Stimulated activated memory B cell treated with anti-CD40 and anti-IgM and Interleukin-4, amounts not matched to agents 10 μg/mL and 1 μg/mL and 100 μg/mL, for 72 hours (primary cell): ENCODE data around the gene PZP.
"Not testable (repeated sequence)": the region's sequence is repeated elsewhere in the genome, so short reads cannot be mapped to it uniquely, and the experiment has no call there.

Experiments used
- ATAC-seq: fragments of 150-1000 bp; cut with Tn5 transposase; 2 replicates; pipeline ENCODE4 v1.10.0; 2021
- H3K27ac Mint-ChIP-seq: one replicate; pipeline ENCODE4 v1.8.0; 2022; ENCODE audit warnings: mild to moderate bottlenecking, mixed read lengths
- H3K27me3 Mint-ChIP-seq: one replicate; pipeline ENCODE4 v1.8.0; 2022; ENCODE audit warnings: mixed read lengths
- H3K36me3 Mint-ChIP-seq: one replicate; pipeline ENCODE4 v1.8.0; 2022; ENCODE audit warnings: mixed read lengths
- H3K4me1 Mint-ChIP-seq: one replicate; pipeline ENCODE4 v1.8.0; 2022; ENCODE audit warnings: mixed read lengths
- H3K4me3 Mint-ChIP-seq: one replicate; pipeline ENCODE4 v1.8.0; 2022; ENCODE audit warnings: mild to moderate bottlenecking, moderate library complexity, mixed read lengths
- H3K9me3 Mint-ChIP-seq: one replicate; pipeline ENCODE4 v1.8.0; 2022; ENCODE audit warnings: mixed read lengths

PZP gene

GRCh38 chr12:9223830-9224229, 15.6 kb upstream of the PZP start:
- no peak overlapping the region for H3K27ac Mint-ChIP-seq
- ATAC-seq: no peak
- peaks cover 45% of the 10 kb centered on the region for H3K27me3 Mint-ChIP-seq
- no peak overlapping the region for H3K4me3 Mint-ChIP-seq
- no peaks in the 10 kb centered on the region for H3K36me3 Mint-ChIP-seq
- H3K9me3 Mint-ChIP-seq: no peaks in the 10 kb centered on the region
- H3K4me1 Mint-ChIP-seq: no peaks in the 10 kb centered on the region

- H3K4me1 Mint-ChIP-seq: no peaks in the 10 kb centered on the region
- H3K4me3 Mint-ChIP-seq: no peak overlapping the region
- no peaks in the 10 kb centered on the region for H3K9me3 Mint-ChIP-seq
- ATAC-seq: no peak
- H3K27ac Mint-ChIP-seq: no peak overlapping the region
- peaks cover 32% of the 10 kb centered on the region for H3K27me3 Mint-ChIP-seq
- no peaks in the 10 kb centered on the region for H3K36me3 Mint-ChIP-seq
Measured at GRCh38 chr12:9221483-9221882, 13.3 kb upstream of the PZP start.

- H3K9me3 Mint-ChIP-seq, H3K4me1 Mint-ChIP-seq, H3K27ac Mint-ChIP-seq, H3K36me3 Mint-ChIP-seq, ATAC-seq, H3K4me3 Mint-ChIP-seq: not testable (repeated sequence)
- H3K27me3 Mint-ChIP-seq: peaks cover 32% of the 10 kb centered on the region
Measured at GRCh38 chr12:9221011-9221410, 12.8 kb upstream of the PZP start.

GRCh38 chr12:9214534-9214933, 6.3 kb upstream of the PZP start:
- H3K9me3 Mint-ChIP-seq: peaks cover 4% of the 10 kb centered on the region
- H3K36me3 Mint-ChIP-seq: no peaks in the 10 kb centered on the region
- no peak for ATAC-seq
- peaks cover 34% of the 10 kb centered on the region for H3K27me3 Mint-ChIP-seq
- H3K4me1 Mint-ChIP-seq: no peaks in the 10 kb centered on the region
- H3K27ac Mint-ChIP-seq: no peak overlapping the region
- no peak overlapping the region for H3K4me3 Mint-ChIP-seq

GRCh38 chr12:9211687-9212086, 3.5 kb upstream of the PZP start:
- Mint-ChIP-seq H3K9me3 (peaks cover 4% of the 10 kb centered on the region), H3K4me1 (no peaks in the 10 kb centered on the region), H3K4me3 (no peak overlapping the region), H3K27ac (no peak overlapping the region), H3K27me3 (peaks cover 23% of the 10 kb centered on the region), H3K36me3 (no peaks in the 10 kb centered on the region)
- no peak for ATAC-seq

- H3K27me3 Mint-ChIP-seq: peaks cover 12% of the 10 kb centered on the region
- H3K4me1 Mint-ChIP-seq: no peaks in the 10 kb centered on the region
- no peak overlapping the region for H3K4me3 Mint-ChIP-seq
- ATAC-seq: no peak
- no peaks in the 10 kb centered on the region for H3K36me3 Mint-ChIP-seq
- H3K27ac Mint-ChIP-seq: no peak overlapping the region
- H3K9me3 Mint-ChIP-seq: no peaks in the 10 kb centered on the region
Measured at GRCh38 chr12:9204380-9204779, 3.8 kb downstream of the PZP start.

GRCh38 chr12:9198012-9198411, 10.2 kb downstream of the PZP start:
- peaks cover 2% of the 10 kb centered on the region for H3K9me3 Mint-ChIP-seq
- no peaks in the 10 kb centered on the region for H3K4me1 Mint-ChIP-seq
- no peak overlapping the region for H3K27ac Mint-ChIP-seq
- no peak for ATAC-seq
- H3K27me3 Mint-ChIP-seq: peaks cover 26% of the 10 kb centered on the region
- no peaks in the 10 kb centered on the region for H3K36me3 Mint-ChIP-seq
- no peak overlapping the region for H3K4me3 Mint-ChIP-seq

GRCh38 chr12:9184276-9184675, 23.9 kb downstream of the PZP start:
- ATAC-seq: no peak
- Mint-ChIP-seq H3K9me3 (peaks cover 9% of the 10 kb centered on the region), H3K27me3 (peaks cover 36% of the 10 kb centered on the region), H3K36me3 (no peaks in the 10 kb centered on the region), H3K4me3 (no peak overlapping the region), H3K4me1 (no peaks in the 10 kb centered on the region), H3K27ac (no peak overlapping the region)

GRCh38 chr12:9180810-9181209, 27.4 kb downstream of the PZP start:
- peaks cover 6% of the 10 kb centered on the region for H3K9me3 Mint-ChIP-seq
- peaks cover 18% of the 10 kb centered on the region for H3K27me3 Mint-ChIP-seq
- no peaks in the 10 kb centered on the region for H3K36me3 Mint-ChIP-seq
- no peak for ATAC-seq
- no peaks in the 10 kb centered on the region for H3K4me1 Mint-ChIP-seq
- H3K4me3 Mint-ChIP-seq: no peak overlapping the region
- no peak overlapping the region for H3K27ac Mint-ChIP-seq

GRCh38 chr12:9179781-9180180, 28.4 kb downstream of the PZP start:
- Mint-ChIP-seq H3K9me3 (peaks cover 6% of the 10 kb centered on the region), H3K36me3 (no peaks in the 10 kb centered on the region), H3K4me1 (no peaks in the 10 kb centered on the region), H3K27me3 (peaks cover 10% of the 10 kb centered on the region), H3K4me3 (no peak overlapping the region), H3K27ac (no peak overlapping the region)
- no peak for ATAC-seq

- Mint-ChIP-seq H3K27me3 (peaks cover 14% of the 10 kb centered on the region), H3K36me3 (no peaks in the 10 kb centered on the region), H3K4me1 (no peaks in the 10 kb centered on the region), H3K27ac (no peak overlapping the region), H3K9me3 (peaks cover 4% of the 10 kb centered on the region), H3K4me3 (no peak overlapping the region)
- no peak for ATAC-seq
Measured at GRCh38 chr12:9169979-9170634, 38.1 kb downstream of the PZP start.

GRCh38 chr12:9167345-9167744, 40.9 kb downstream of the PZP start:
- not testable (repeated sequence) for H3K9me3 Mint-ChIP-seq, H3K36me3 Mint-ChIP-seq, H3K4me1 Mint-ChIP-seq, ATAC-seq, H3K4me3 Mint-ChIP-seq, H3K27ac Mint-ChIP-seq
- H3K27me3 Mint-ChIP-seq: peaks cover 23% of the 10 kb centered on the region

- Mint-ChIP-seq H3K27me3 (peaks cover 23% of the 10 kb centered on the region), H3K36me3 (no peaks in the 10 kb centered on the region), H3K4me1 (no peaks in the 10 kb centered on the region), H3K9me3 (no peaks in the 10 kb centered on the region), H3K27ac (no peak overlapping the region), H3K4me3 (no peak overlapping the region)
- ATAC-seq: no peak
Measured at GRCh38 chr12:9163392-9163791, 44.8 kb downstream of the PZP start.

- H3K9me3 Mint-ChIP-seq: no peaks in the 10 kb centered on the region
- ATAC-seq: no peak
- H3K27me3 Mint-ChIP-seq: peaks cover 19% of the 10 kb centered on the region
- H3K27ac Mint-ChIP-seq: no peak overlapping the region
- no peaks in the 10 kb centered on the region for H3K4me1 Mint-ChIP-seq
- no peaks in the 10 kb centered on the region for H3K36me3 Mint-ChIP-seq
- H3K4me3 Mint-ChIP-seq: no peak overlapping the region
Measured at GRCh38 chr12:9156119-9156518, 52.1 kb downstream of the PZP start.

- no peak overlapping the region for H3K4me3 Mint-ChIP-seq
- H3K27me3 Mint-ChIP-seq: peaks cover 36% of the 10 kb centered on the region
- peaks cover 10% of the 10 kb centered on the region for H3K9me3 Mint-ChIP-seq
- peaks cover 14% of the 10 kb centered on the region for H3K36me3 Mint-ChIP-seq
- no peak for ATAC-seq
- H3K4me1 Mint-ChIP-seq: no peaks in the 10 kb centered on the region
- no peak overlapping the region for H3K27ac Mint-ChIP-seq
Measured at GRCh38 chr12:9149372-9149771, 58.8 kb downstream of the PZP start.

- Mint-ChIP-seq H3K4me3 (no peak overlapping the region), H3K9me3 (peaks cover 15% of the 10 kb centered on the region), H3K4me1 (no peaks in the 10 kb centered on the region), H3K36me3 (peaks cover 18% of the 10 kb centered on the region), H3K27me3 (peaks cover 36% of the 10 kb centered on the region), H3K27ac (no peak overlapping the region)
- ATAC-seq: no peak
Measured at GRCh38 chr12:9148926-9149325, 59.3 kb downstream of the PZP start.

GRCh38 chr12:9147461-9147860, 60.7 kb downstream of the PZP start:
- Mint-ChIP-seq H3K4me1 (no peaks in the 10 kb centered on the region), H3K36me3 (peaks cover 26% of the 10 kb centered on the region), H3K9me3 (peaks cover 20% of the 10 kb centered on the region), H3K27me3 (peaks cover 40% of the 10 kb centered on the region), H3K27ac (no peak overlapping the region), H3K4me3 (no peak overlapping the region)
- ATAC-seq: no peak
